ENCODE data around the gene ABLIM1.

ABLIM1 gene

DNA sequence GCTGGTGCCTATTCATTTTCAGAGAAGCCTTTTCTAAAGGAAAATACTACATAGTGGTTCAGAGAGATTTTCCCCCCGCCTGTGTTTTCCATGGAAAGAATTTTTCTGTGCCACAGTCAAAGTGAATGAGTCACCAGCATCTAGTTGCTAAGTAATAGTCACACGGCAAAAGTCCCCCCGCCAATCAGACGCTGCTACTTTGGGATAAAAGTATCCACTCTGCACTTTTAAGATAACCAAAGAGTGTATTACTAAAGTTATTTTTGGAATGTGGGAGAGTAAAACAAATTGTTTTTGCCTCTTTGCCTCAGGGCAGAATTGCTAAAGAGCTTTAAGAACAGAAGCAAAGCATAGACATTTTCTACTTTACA lies 23.5 kb downstream of the ABLIM1 start (continued):
- TF ChIP-seq PRDM1 (tag by site-specific recombination; IDR thresholded peaks at IDR 0.05) = peak; percentile 85
- TF ChIP-seq MYNN (tag by site-specific recombination; IDR thresholded peaks at IDR 0.05; ENCODE audit: borderline replicate concordance) = peak; percentile 95
- TF ChIP-seq ZNF10 (tag by site-specific recombination; IDR thresholded peaks at IDR 0.05) = 0 out of 2 replicates have a peak, but pooled peaks have one; percentile 15
- TF ChIP-seq ZNF266 (tag by site-specific recombination; IDR thresholded peaks at IDR 0.05; ENCODE audit: low read depth) = no peak
- peak; percentile 32; the same call in 1 of the 2 replicates for TF ChIP-seq PATZ1 (tag by site-specific recombination; IDR thresholded peaks at IDR 0.05)
- peak; percentile 65 for TF ChIP-seq ZNF629 (tag by site-specific recombination; IDR thresholded peaks at IDR 0.05)

GRCh38 chr10:114632869-114633715 lies 25.0 kb downstream of the ABLIM1 start:
- H3K36me3 ChIP-seq (ENCODE audit: control insufficient read depth in 2 of 2, insufficient read depth in 1 of 2, low read length in 2 of 2) = no peaks in the 10 kb centered on the region
- H3K4me1 ChIP-seq (ENCODE audit: control insufficient read depth, insufficient read depth, low read length) = peaks cover 27% of the 10 kb centered on the region
- no peaks in the 10 kb centered on the region for H3K9me3 ChIP-seq (ENCODE audit: control insufficient read depth, insufficient read depth, low read depth, low read length)
- ChIA-PET POLR2A (interaction anchor here (0.6 to 2.4 kb wide), 6 partner anchors 9 to 408 kb away, joined by 3 to 12 read pairs (median 4); no protein-coding TSS in a partner anchor), CTCF (interaction anchor here (0.6 to 2.6 kb wide), 8 partner anchors 9 to 329 kb away, joined by 3 to 6 read pairs (median 3); no protein-coding TSS in a partner anchor)
- no peak overlapping the region for H3K4me3 ChIP-seq (ENCODE audit: low read depth, low read length)
- H3K27ac ChIP-seq (ENCODE audit: extremely low read depth, low read depth, low read length) = no peak overlapping the region; the same call in 1 of the 2 replicates
- TF ChIP-seq ZFHX2 (tag by site-specific recombination; conservative IDR thresholded peaks at IDR 0.05) (peak; percentile 57; the same call in 1 of the 2 replicates), ZNF555 (tag by site-specific recombination; conservative IDR thresholded peaks at IDR 0.05) (no peak), ZNF514 (tag by site-specific recombination; IDR thresholded peaks at IDR 0.05) (no peak), YY1 (tag by site-specific recombination; IDR thresholded peaks at IDR 0.05) (no peak), ZNF423 (tag by site-specific recombination; IDR thresholded peaks at IDR 0.05) (no peak), MYNN (tag by site-specific recombination; IDR thresholded peaks at IDR 0.05; ENCODE audit: borderline replicate concordance) (no peak), ZNF324 (tag by site-specific recombination; IDR thresholded peaks at IDR 0.05) (no peak), ZNF792 (tag by site-specific recombination; IDR thresholded peaks at IDR 0.05) (no peak), ZNF621 (tag by site-specific recombination; IDR thresholded peaks at IDR 0.05) (no peak), HOXA7 (CRISPR knock-in tag; IDR thresholded peaks at IDR 0.05; ENCODE audit: borderline replicate concordance) (no peak), KLF7 (tag by site-specific recombination; IDR thresholded peaks at IDR 0.05; ENCODE audit: borderline replicate concordance) (no peak), ZBTB48 (tag by site-specific recombination; IDR thresholded peaks at IDR 0.05) (no peak), BCL11A (tag by site-specific recombination; IDR thresholded peaks at IDR 0.05; ENCODE audit: low read depth) (no peak), ZNF24 (tag by site-specific recombination; IDR thresholded peaks at IDR 0.05) (no peak), ZNF366 (tag by site-specific recombination; conservative IDR thresholded peaks at IDR 0.05) (peak; percentile 43; the same call in 1 of the 2 replicates), FEZF1 (tag by site-specific recombination; IDR thresholded peaks at IDR 0.05) (no peak), ZNF239 (tag by site-specific recombination; IDR thresholded peaks at IDR 0.05) (no peak), ZNF704 (tag by site-specific recombination; IDR thresholded peaks at IDR 0.05) (no peak), ZNF433 (tag by site-specific recombination; IDR thresholded peaks at IDR 0.05; ENCODE audit: low read depth) (no peak), ZNF248 (tag by site-specific recombination; IDR thresholded peaks at IDR 0.05) (no peak), ZNF776 (tag by site-specific recombination; IDR thresholded peaks at IDR 0.05; ENCODE audit: borderline replicate concordance) (no peak), ZNF747 (tag by site-specific recombination; IDR thresholded peaks at IDR 0.05) (no peak), ZXDB (tag by site-specific recombination; IDR thresholded peaks at IDR 0.05) (0 out of 2 replicates have a peak, but pooled peaks have one; percentile 55), ZNF10 (tag by site-specific recombination; IDR thresholded peaks at IDR 0.05) (no peak), ZNF548 (tag by site-specific recombination; IDR thresholded peaks at IDR 0.05) (no peak), ZNF624 (tag by site-specific recombination; IDR thresholded peaks at IDR 0.05) (no peak), ZNF133 (tag by site-specific recombination; IDR thresholded peaks at IDR 0.05) (no peak)
- TF ChIP-seq, protein P1, sequence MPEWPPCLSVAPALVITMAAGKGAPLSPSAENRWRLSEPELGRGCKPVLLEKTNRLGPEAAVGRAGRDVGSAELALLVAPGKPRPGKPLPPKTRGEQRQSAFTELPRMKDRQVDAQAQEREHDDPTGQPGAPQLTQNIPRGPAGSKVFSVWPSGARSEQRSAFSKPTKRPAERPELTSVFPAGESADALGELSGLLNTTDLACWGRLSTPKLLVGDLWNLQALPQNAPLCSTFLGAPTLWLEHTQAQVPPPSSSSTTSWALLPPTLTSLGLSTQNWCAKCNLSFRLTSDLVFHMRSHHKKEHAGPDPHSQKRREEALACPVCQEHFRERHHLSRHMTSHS (tag by site-specific recombination; IDR thresholded peaks at IDR 0.05) = no peak
- TF ChIP-seq, protein P2, sequence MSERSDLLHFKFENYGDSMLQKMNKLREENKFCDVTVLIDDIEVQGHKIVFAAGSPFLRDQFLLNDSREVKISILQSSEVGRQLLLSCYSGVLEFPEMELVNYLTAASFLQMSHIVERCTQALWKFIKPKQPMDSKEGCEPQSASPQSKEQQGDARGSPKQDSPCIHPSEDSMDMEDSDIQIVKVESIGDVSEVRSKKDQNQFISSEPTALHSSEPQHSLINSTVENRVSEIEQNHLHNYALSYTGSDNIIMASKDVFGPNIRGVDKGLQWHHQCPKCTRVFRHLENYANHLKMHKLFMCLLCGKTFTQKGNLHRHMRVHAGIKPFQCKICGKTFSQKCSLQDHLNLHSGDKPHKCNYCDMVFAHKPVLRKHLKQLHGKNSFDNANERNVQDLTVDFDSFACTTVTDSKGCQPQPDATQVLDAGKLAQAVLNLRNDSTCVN (tag by site-specific recombination; optimal IDR thresholded peaks at IDR 0.05) = no peak
